Measurements from ENCODE around the gene PTPRR. TPM values are rescaled to one million over a fixed set of nuclear protein-coding genes. Genes with fewer than 3 reads are reported as not detected.

PTPRR gene
- total RNA-seq, 1 donor from 2014 or later, result under 0.01 TPM

GRCh38 chr12:70722584-70723343, 197.8 kb downstream of the PTPRR start:
- Histone ChIP-seq H3K4me3 (ENCODE audit: low read depth, low read length) (no peak overlapping the region), H3K36me3 (ENCODE audit: control insufficient read depth, insufficient read depth, low read length) (no peaks in the 10 kb centered on the region), H3K27me3 (ENCODE audit: control insufficient read depth, insufficient read depth, low read length) (no peaks in the 10 kb centered on the region)
- TF ChIP-seq, protein P1, sequence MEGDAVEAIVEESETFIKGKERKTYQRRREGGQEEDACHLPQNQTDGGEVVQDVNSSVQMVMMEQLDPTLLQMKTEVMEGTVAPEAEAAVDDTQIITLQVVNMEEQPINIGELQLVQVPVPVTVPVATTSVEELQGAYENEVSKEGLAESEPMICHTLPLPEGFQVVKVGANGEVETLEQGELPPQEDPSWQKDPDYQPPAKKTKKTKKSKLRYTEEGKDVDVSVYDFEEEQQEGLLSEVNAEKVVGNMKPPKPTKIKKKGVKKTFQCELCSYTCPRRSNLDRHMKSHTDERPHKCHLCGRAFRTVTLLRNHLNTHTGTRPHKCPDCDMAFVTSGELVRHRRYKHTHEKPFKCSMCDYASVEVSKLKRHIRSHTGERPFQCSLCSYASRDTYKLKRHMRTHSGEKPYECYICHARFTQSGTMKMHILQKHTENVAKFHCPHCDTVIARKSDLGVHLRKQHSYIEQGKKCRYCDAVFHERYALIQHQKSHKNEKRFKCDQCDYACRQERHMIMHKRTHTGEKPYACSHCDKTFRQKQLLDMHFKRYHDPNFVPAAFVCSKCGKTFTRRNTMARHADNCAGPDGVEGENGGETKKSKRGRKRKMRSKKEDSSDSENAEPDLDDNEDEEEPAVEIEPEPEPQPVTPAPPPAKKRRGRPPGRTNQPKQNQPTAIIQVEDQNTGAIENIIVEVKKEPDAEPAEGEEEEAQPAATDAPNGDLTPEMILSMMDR (IDR thresholded peaks at IDR 0.05; ENCODE audit: insufficient read depth, low read length, severe bottlenecking), result no peak
- DNase-seq (ENCODE audit: low read depth) (no peak), FAIRE-seq (no peak)

DNA sequence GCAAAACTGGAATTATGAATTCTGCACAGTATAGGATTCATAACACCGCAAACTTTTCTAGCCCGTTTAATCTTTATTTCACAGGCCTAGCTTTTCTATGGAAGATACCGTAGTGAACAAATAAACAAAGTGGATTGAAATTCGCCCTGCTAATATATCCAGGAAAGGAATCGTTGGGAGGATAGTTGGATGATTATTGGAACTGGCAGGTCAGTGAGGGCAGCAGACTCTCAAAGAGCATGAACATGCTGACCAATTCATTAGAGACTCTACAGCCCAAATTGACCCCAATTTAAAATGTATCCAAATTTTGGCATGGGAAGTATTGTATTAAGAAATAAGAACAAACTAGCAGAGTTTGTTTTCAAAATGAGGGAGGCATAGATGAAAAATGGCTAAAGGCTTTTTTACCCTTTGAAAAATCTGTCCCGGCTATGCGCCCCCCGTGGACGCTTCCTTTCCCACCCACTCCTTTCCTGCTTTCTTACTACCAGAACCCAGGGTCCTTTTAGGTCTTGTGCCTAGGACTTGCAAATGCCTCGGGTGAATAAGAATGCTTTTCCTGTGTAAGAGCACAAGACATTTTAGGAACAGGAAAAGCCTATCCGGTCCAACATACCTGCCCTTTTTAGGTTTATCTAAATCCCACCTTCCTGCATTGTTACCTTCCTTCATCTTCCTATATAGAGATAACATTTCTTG, 198.7 kb downstream of the PTPRR start:
- FAIRE-seq (no peak), DNase-seq (ENCODE audit: low read depth) (no peak)
- no peak overlapping the region for H3K4me3 ChIP-seq (ENCODE audit: low read depth, low read length)
- TF ChIP-seq, protein P1 (IDR thresholded peaks at IDR 0.05; ENCODE audit: insufficient read depth, low read length, severe bottlenecking), result no peak
- H3K27me3 ChIP-seq (ENCODE audit: control insufficient read depth, insufficient read depth, low read length), result no peaks in the 10 kb centered on the region
- no peaks in the 10 kb centered on the region for H3K36me3 ChIP-seq (ENCODE audit: control insufficient read depth, insufficient read depth, low read length)

- no peaks in the 10 kb centered on the region for H3K36me3 ChIP-seq (ENCODE audit: control insufficient read depth, insufficient read depth, low read length)
- TF ChIP-seq, protein P1 (IDR thresholded peaks at IDR 0.05; ENCODE audit: insufficient read depth, low read length, severe bottlenecking), result no peak
- no peak for FAIRE-seq
Measured at GRCh38 chr12:70721216-70721615, 199.3 kb downstream of the PTPRR start.

DNA sequence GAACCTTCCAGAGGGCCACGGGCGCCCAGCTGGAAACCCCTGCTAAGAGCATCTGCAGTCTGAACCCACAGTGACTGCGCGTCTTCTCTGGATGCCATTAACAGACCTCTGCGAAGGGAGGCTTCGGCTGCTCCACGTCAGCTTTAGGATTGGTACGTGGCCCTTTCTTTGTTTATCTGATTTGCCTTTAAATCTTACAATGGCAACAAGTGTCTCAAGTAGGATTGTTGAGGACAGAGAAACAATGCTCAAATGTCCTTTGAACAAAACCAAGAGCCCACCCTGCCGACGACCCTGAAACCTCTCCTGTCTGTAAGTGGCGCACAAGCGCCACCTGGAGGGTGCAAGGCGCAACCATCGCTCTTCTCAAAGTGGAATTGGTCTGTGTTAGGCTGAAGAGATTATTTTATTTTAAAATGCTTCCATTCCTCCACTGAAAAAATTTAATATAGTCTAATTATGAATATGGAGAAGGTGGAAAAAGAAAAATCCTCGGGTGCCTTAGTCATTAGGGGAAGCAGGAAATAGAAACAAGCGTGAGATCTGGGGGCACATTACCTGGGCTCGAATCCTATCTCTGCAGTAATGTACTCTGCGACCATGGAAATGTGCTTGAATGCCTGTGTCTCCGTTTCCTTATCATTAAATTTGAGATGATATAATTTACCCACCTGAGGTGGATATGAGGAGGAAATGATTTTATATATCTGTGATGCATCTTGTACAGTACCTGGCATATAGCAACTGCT, 200.7 kb downstream of the PTPRR start:
- FAIRE-seq (no peak), DNase-seq (ENCODE audit: low read depth) (peak; percentile 6)
- no peak overlapping the region for H3K4me3 ChIP-seq (ENCODE audit: low read depth, low read length)
- TF ChIP-seq, protein P1 (IDR thresholded peaks at IDR 0.05; ENCODE audit: insufficient read depth, low read length, severe bottlenecking), result peak; percentile 87
- no peaks in the 10 kb centered on the region for H3K27me3 ChIP-seq (ENCODE audit: control insufficient read depth, insufficient read depth, low read length)
- H3K36me3 ChIP-seq (ENCODE audit: control insufficient read depth, insufficient read depth, low read length), result no peaks in the 10 kb centered on the region

More at GRCh38 chr12:70721216-70721615, 199.3 kb downstream of the PTPRR start:
- no peaks in the 10 kb centered on the region for H3K27me3 ChIP-seq (ENCODE audit: control insufficient read depth, insufficient read depth, low read length)
- H3K4me3 ChIP-seq (ENCODE audit: low read depth, low read length), result no peak overlapping the region
- DNase-seq (ENCODE audit: low read depth), result no peak

GRCh38 chr12:70719071-70719470, 201.5 kb downstream of the PTPRR start:
- TF ChIP-seq, protein P1 (IDR thresholded peaks at IDR 0.05; ENCODE audit: insufficient read depth, low read length, severe bottlenecking), result no peak
- no peak for FAIRE-seq

More at GRCh38 chr12:70719071-70719470, 201.5 kb downstream of the PTPRR start:
- no peaks in the 10 kb centered on the region for H3K36me3 ChIP-seq (ENCODE audit: control insufficient read depth, insufficient read depth, low read length)
- H3K27me3 ChIP-seq (ENCODE audit: control insufficient read depth, insufficient read depth, low read length), result no peaks in the 10 kb centered on the region
- no peak overlapping the region for H3K4me3 ChIP-seq (ENCODE audit: low read depth, low read length)
- no peak for DNase-seq (ENCODE audit: low read depth)
